ENCODE data around the gene DCAF12. TPM values are rescaled to one million over a fixed set of nuclear protein-coding genes. Genes with fewer than 3 reads are reported as not detected.

The DCAF12 gene
- polyA plus RNA-seq, 1 donor from 2014 or later: 37.7 TPM

DNA sequence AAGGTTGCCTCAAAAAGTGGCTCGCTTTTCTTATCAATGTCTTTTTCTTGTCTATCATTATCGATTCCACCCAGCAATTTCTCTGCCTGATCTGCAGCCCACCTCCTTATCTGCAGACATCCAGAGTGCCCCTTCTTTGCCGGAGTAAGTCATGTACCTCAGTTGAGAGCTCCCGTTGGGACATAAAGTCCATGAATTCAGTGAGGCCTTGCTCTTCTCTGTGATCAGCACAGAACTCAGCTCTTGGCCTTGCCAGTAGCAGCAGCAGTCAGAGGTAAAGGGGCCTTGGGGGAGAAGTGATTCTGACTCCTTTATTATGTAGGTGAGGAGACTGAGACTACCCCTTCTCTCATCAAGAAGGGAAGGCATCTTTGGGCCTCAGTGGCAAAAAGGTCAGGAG lies 24.9 kb upstream of the DCAF12 start:
- H3K4me2 ChIP-seq (ENCODE audit: low read length): no peak overlapping the region
- H3K9me2 ChIP-seq (ENCODE audit: insufficient read depth, low read length): no peaks in the 10 kb centered on the region
- H3K27me3 ChIP-seq (ENCODE audit: insufficient read depth, low read depth, low read length): no peaks in the 10 kb centered on the region
- H3K9ac ChIP-seq (ENCODE audit: low read length): no peak overlapping the region
- no peaks in the 10 kb centered on the region for H3F3A ChIP-seq (ENCODE audit: insufficient read depth, low read length, poor library complexity, severe bottlenecking)
- H3K36me3 ChIP-seq (ENCODE audit: insufficient read depth, low read length): no peaks in the 10 kb centered on the region
- H3K9me3 ChIP-seq (ENCODE audit: low read length): no peaks in the 10 kb centered on the region
- H3K4me3 ChIP-seq (ENCODE audit: low read length): no peak overlapping the region
- no peaks in the 10 kb centered on the region for H3K79me2 ChIP-seq (replicated peaks; ENCODE audit: insufficient read depth, low read length)
- no peak overlapping the region for H3K27ac ChIP-seq (ENCODE audit: low read length)
- no peak overlapping the region for H2AFZ ChIP-seq (ENCODE audit: low read depth, low read length)
- TF ChIP-seq EZH2 (IDR thresholded peaks at IDR 0.05; ENCODE audit: borderline replicate concordance, insufficient read depth, low read length, poor library complexity, severe bottlenecking) (no peak), EP300 (conservative IDR thresholded peaks at IDR 0.05; ENCODE audit: poor library complexity, severe bottlenecking) (no peak), MXI1 (conservative IDR thresholded peaks at IDR 0.05; ENCODE audit: poor library complexity, severe bottlenecking) (no peak), SMC3 (conservative IDR thresholded peaks at IDR 0.05; ENCODE audit: poor library complexity) (no peak), POLR2AphosphoS5 (IDR thresholded peaks at IDR 0.05) (no peak), RAD21 (conservative IDR thresholded peaks at IDR 0.05) (no peak), TAF1 (IDR thresholded peaks at IDR 0.05; ENCODE audit: low read depth) (no peak)
- TF ChIP-seq, protein P1, sequence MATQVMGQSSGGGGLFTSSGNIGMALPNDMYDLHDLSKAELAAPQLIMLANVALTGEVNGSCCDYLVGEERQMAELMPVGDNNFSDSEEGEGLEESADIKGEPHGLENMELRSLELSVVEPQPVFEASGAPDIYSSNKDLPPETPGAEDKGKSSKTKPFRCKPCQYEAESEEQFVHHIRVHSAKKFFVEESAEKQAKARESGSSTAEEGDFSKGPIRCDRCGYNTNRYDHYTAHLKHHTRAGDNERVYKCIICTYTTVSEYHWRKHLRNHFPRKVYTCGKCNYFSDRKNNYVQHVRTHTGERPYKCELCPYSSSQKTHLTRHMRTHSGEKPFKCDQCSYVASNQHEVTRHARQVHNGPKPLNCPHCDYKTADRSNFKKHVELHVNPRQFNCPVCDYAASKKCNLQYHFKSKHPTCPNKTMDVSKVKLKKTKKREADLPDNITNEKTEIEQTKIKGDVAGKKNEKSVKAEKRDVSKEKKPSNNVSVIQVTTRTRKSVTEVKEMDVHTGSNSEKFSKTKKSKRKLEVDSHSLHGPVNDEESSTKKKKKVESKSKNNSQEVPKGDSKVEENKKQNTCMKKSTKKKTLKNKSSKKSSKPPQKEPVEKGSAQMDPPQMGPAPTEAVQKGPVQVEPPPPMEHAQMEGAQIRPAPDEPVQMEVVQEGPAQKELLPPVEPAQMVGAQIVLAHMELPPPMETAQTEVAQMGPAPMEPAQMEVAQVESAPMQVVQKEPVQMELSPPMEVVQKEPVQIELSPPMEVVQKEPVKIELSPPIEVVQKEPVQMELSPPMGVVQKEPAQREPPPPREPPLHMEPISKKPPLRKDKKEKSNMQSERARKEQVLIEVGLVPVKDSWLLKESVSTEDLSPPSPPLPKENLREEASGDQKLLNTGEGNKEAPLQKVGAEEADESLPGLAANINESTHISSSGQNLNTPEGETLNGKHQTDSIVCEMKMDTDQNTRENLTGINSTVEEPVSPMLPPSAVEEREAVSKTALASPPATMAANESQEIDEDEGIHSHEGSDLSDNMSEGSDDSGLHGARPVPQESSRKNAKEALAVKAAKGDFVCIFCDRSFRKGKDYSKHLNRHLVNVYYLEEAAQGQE (IDR thresholded peaks at IDR 0.05; ENCODE audit: borderline replicate concordance): no peak
- TF ChIP-seq, protein P2, sequence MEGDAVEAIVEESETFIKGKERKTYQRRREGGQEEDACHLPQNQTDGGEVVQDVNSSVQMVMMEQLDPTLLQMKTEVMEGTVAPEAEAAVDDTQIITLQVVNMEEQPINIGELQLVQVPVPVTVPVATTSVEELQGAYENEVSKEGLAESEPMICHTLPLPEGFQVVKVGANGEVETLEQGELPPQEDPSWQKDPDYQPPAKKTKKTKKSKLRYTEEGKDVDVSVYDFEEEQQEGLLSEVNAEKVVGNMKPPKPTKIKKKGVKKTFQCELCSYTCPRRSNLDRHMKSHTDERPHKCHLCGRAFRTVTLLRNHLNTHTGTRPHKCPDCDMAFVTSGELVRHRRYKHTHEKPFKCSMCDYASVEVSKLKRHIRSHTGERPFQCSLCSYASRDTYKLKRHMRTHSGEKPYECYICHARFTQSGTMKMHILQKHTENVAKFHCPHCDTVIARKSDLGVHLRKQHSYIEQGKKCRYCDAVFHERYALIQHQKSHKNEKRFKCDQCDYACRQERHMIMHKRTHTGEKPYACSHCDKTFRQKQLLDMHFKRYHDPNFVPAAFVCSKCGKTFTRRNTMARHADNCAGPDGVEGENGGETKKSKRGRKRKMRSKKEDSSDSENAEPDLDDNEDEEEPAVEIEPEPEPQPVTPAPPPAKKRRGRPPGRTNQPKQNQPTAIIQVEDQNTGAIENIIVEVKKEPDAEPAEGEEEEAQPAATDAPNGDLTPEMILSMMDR (IDR thresholded peaks at IDR 0.05; ENCODE audit: poor library complexity, severe bottlenecking): no peak
- no peaks in the 10 kb centered on the region for H4K20me1 ChIP-seq (ENCODE audit: insufficient read depth)

DNA sequence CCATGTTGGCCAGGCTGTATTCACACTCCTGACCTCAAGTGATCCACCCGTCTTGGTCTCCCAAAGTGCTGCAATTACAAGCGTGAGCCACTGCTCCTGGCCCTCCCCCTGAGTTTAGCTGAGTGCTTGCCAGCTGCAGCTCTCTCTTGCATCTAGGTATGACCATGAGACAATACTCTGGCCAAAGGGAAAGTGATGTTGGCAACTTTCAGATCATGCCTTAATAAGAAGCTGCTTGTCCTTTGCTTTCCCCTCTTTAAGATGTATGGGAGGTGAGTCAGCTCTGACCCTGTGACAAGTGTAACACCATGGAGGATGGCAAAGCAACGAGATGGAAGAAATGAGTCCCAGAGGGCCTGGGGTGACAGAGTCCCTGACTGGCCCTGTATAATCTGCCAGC lies 18.7 kb upstream of the DCAF12 start:
- Histone ChIP-seq H3K27me3 (ENCODE audit: insufficient read depth, low read depth, low read length) (no peaks in the 10 kb centered on the region), H3K4me3 (ENCODE audit: low read length) (no peak overlapping the region), H3K9ac (ENCODE audit: low read length) (no peak overlapping the region), H3K4me2 (ENCODE audit: low read length) (no peak overlapping the region), H4K20me1 (ENCODE audit: insufficient read depth) (no peaks in the 10 kb centered on the region), H3K9me2 (ENCODE audit: insufficient read depth, low read length) (no peaks in the 10 kb centered on the region), H3F3A (ENCODE audit: insufficient read depth, low read length, poor library complexity, severe bottlenecking) (no peaks in the 10 kb centered on the region), H2AFZ (ENCODE audit: low read depth, low read length) (no peak overlapping the region), H3K27ac (ENCODE audit: low read length) (no peak overlapping the region), H3K36me3 (ENCODE audit: insufficient read depth, low read length) (no peaks in the 10 kb centered on the region), H3K79me2 (replicated peaks; ENCODE audit: insufficient read depth, low read length) (no peaks in the 10 kb centered on the region), H3K9me3 (ENCODE audit: low read length) (no peaks in the 10 kb centered on the region)
- TF ChIP-seq TAF1 (IDR thresholded peaks at IDR 0.05; ENCODE audit: low read depth): no peak
- TF ChIP-seq, protein P1 (IDR thresholded peaks at IDR 0.05; ENCODE audit: borderline replicate concordance): no peak
- no peak for TF ChIP-seq MXI1 (conservative IDR thresholded peaks at IDR 0.05; ENCODE audit: poor library complexity, severe bottlenecking)
- no peak for TF ChIP-seq EZH2 (IDR thresholded peaks at IDR 0.05; ENCODE audit: borderline replicate concordance, insufficient read depth, low read length, poor library complexity, severe bottlenecking)
- TF ChIP-seq RAD21 (conservative IDR thresholded peaks at IDR 0.05): no peak
- TF ChIP-seq, protein P2 (IDR thresholded peaks at IDR 0.05; ENCODE audit: poor library complexity, severe bottlenecking): no peak
- no peak for TF ChIP-seq POLR2AphosphoS5 (IDR thresholded peaks at IDR 0.05)
- TF ChIP-seq EP300 (conservative IDR thresholded peaks at IDR 0.05; ENCODE audit: poor library complexity, severe bottlenecking): no peak
- no peak for TF ChIP-seq SMC3 (conservative IDR thresholded peaks at IDR 0.05; ENCODE audit: poor library complexity)

Measured in neural cell (in vitro differentiated cells).